ENCODE results near the gene YAP1. TPM values are rescaled to one million over a fixed set of nuclear protein-coding genes. Genes with fewer than 3 reads are reported as not detected.
"Not testable (repeated sequence)": the region's sequence is repeated elsewhere in the genome, so short reads cannot be mapped to it uniquely, and the experiment has no call there.

YAP1 gene
- total RNA-seq, 1 experiment from 2014 or later, result 49.6 TPM

GRCh38 chr11:102194990-102195389, 84.7 kb downstream of the YAP1 start:
- no peak for DNase-seq (ENCODE audit: extremely low read depth, low read depth)

DNA sequence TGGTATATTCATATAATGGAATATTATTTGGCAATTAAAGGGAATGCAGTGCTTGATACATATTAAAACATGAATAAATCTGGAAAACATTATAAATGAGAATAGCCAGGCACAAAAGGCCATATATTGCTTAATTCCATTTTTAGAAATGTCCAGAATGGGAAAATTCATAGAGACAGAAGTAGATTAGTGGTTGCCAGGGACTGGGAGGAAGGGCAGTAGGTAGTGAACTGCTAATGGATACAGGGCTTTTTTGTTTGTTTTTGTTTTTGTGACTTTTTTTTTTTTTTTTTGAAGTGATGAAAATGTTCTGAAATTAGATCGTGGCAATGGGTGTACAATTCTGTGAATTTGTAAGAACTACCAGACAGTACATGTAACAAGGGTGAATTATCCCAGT, 86.1 kb downstream of the YAP1 start:
- no peak for DNase-seq (ENCODE audit: extremely low read depth, low read depth)

DNA sequence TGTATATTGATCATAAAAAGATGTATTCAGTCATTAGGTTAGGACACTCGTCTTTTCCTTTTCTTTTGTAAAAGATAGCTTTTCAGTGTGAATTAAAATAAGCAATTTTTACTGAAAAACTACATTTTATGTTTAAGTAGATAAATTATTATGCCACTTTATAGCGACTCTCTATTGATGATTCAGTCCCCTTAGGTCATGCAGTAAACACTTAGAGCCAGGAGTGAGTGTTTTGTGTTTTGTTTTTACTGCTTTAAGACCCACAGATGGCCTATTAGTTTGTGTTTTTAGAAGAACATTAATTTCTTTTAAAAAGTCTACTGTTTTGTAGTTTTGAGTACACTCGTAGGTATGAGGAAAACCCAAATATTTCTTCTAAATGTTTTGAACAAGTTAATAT, 86.6 kb downstream of the YAP1 start:
- DNase-seq (ENCODE audit: extremely low read depth, low read depth), result no peak

GRCh38 chr11:102197670-102198139, 87.5 kb downstream of the YAP1 start:
- DNase-seq (ENCODE audit: extremely low read depth, low read depth), result no peak

DNA sequence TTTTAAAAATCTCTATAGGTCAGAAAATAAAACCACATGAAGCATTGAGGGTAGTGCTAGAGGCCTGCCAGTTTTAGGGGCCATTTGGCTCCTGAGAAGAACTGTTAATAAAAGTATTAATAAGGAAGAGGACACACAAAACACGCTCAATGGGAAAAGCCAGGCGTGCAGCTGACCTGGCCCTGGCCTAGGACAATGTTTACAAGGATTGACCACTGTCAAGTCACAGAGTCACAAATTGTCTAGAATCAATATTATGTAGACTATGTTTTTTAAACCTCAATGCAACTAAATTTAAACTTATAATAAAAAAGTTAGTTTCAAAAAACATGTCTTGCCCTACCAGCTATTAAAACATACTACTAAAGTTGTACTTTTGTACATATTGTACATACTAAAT, 89.4 kb downstream of the YAP1 start:
- no peak for DNase-seq (ENCODE audit: extremely low read depth, low read depth)

GRCh38 chr11:102200325-102200724, 90.1 kb downstream of the YAP1 start:
- DNase-seq (ENCODE audit: extremely low read depth, low read depth), result not testable (repeated sequence)

DNA sequence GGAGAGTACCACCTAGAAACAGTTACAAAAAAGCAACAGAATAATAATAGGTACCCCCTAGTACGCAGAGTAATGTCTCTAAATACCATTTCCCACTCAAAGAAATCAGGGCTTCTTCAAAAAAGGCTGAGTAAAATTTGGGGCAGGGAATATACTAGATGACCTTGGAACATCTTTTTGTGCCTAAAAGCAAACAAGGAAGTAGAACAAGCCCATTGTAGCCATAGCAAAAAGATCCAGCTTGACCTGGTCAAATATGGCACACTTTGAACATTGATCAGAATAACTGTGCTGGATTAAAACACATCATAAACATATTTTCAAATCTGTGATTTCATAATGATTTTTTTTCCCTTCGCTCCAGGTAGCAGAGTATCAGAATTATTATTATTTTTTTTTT, 91.5 kb downstream of the YAP1 start:
- DNase-seq (ENCODE audit: extremely low read depth, low read depth), result no peak

DNA sequence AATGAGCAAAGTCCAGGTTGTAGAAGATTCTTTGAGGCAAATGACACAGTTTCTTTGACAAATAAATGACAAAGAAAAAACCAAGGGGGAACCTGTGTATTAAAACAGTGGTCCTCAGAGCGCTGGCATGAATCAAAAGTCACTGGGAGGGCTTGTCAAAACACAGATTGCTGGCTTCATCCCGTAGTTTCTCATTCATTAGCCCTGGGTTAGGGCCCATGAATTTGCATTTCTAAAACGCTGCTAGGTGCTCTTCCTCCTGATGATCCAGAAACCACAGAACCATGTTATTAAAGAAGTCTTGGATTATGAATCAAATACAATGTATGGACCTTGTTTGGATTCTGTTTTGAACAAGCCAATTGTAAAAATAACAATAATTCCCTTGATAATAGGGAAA, 92.7 kb downstream of the YAP1 start:
- DNase-seq (ENCODE audit: extremely low read depth, low read depth), result no peak

DNA sequence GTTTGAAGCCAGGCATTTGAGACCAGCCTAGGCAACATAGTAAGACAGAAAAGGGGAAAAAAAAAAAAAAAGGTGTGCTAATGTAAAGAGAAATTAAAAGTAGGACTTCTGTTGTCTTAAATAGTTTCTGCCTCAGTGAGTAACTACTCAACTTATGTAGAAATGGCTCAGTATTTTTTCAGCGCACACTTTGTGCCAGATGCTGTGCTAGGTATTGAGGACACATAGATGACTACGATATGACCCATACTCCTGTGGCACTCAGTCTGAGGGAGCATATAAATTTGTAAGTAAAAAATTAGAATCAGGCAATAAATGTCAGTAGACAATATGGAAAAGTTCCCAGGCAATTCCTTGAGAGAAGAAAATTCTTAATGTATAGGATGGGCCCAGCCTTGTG, 93.9 kb downstream of the YAP1 start:
- DNase-seq (ENCODE audit: extremely low read depth, low read depth), result no peak

GRCh38 chr11:102205805-102206204, 95.6 kb downstream of the YAP1 start:
- DNase-seq (ENCODE audit: extremely low read depth, low read depth), result no peak

- no peak for DNase-seq (ENCODE audit: extremely low read depth, low read depth)
These were observed 98.6 kb downstream of the YAP1 start for GRCh38 chr11:102208835-102209234.

- DNase-seq (ENCODE audit: extremely low read depth, low read depth), result no peak
These were observed 104.4 kb downstream of the YAP1 start for GRCh38 chr11:102214623-102215022.

GRCh38 chr11:102216433-102217075, 106.3 kb downstream of the YAP1 start:
- DNase-seq (ENCODE audit: extremely low read depth, low read depth), result no peak

- no peak for DNase-seq (ENCODE audit: extremely low read depth, low read depth)
These were observed 110.7 kb downstream of the YAP1 start for GRCh38 chr11:102220728-102221467.

GRCh38 chr11:102223859-102224258, 113.6 kb downstream of the YAP1 start:
- no peak for DNase-seq (ENCODE audit: extremely low read depth, low read depth)

DNA sequence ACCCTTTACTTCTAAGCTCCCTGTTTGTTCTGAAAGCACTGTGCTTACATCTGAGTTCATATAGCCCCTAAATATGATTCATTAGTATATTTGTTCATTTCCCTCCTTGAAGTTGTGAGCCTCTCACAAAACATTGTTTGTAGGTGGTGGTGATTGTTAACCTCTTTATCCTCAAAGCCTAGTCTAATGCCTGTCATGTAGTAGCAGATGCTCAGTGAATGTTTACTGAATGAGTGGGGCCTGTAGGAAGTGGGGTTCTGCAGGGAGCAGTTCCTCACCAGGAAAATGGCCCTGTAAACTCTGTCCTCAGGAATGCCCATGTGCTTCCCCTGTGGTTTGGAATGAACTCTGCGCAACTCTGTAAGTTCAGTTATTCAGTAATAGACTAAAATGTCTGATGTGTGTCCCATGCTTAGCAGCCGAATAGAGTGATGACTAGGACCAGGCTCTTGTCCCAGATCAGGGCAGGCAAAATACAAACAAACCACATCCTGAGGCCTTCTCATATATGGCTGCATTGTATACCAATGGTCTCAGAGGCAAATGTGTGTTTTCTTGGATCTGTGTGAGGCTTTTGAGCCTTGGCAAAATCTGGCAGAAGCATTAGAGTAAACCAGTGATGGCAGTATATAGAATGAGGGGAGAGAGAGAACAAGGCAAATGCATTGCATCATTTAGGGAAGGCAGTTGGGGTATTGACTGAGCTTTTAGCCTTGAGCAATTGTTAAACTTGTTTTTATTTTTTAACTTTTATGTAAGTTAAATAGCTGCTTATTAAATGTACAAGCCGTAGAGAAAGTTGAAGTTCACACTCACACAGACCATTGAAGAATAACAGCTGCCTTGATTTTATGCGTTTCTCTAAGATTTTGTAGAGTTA, 115.7 kb downstream of the YAP1 start:
- no peak for DNase-seq (ENCODE audit: extremely low read depth, low read depth)

DNA sequence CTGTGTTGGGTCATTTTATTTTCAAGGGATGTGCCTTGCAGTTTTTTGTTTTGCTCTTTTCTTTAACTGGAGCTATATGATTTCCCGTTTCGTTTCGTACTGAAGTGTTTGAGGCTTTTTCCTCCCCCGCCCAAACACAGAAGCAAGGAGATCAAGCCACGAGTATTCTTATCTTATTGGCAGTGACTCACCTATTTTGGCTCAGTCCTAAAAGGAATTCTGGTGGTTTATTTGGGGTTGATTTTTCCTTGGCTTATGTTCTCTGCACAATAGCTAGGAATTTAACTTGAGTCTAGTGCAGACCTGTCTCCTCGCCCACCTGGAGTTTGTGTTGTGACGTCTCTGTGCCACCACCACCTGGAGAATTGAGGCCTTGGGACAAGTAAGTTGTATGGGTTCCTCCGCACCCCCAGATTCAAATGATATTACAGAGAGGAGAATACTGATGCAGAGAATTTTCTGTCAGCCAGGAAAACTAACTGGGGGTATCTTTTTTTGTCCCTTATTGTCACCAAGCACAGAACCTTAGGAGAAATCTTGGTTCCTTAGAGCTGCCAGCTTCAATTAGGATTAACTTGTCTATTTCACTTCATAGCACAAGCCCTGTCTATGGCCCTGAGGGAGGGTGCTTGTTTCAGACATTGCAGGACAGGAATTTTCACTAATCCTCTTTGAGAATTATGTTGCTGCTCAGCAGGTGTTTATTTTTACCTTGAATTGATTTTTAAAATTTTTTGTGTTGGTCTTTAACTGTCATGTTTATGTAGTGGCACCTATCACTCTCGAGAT, 116.6 kb downstream of the YAP1 start:
- no peak for DNase-seq (ENCODE audit: extremely low read depth, low read depth)

DNA sequence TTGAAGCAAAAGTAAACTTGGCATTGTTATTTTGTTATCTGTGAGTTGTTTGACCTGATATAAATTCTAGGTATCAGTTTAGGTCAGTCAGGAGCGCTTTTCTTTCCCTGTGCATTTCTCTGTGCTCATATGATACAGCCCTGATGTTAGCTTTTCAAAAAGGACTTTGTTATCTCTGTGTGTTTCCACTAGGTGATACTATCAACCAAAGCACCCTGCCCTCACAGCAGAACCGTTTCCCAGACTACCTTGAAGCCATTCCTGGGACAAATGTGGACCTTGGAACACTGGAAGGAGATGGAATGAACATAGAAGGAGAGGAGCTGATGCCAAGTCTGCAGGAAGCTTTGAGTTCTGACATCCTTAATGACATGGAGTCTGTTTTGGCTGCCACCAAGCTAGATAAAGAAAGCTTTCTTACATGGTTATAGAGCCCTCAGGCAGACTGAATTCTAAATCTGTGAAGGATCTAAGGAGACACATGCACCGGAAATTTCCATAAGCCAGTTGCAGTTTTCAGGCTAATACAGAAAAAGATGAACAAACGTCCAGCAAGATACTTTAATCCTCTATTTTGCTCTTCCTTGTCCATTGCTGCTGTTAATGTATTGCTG, 119.4 kb downstream of the YAP1 start:
- no peak for DNase-seq (ENCODE audit: extremely low read depth, low read depth)

DNA sequence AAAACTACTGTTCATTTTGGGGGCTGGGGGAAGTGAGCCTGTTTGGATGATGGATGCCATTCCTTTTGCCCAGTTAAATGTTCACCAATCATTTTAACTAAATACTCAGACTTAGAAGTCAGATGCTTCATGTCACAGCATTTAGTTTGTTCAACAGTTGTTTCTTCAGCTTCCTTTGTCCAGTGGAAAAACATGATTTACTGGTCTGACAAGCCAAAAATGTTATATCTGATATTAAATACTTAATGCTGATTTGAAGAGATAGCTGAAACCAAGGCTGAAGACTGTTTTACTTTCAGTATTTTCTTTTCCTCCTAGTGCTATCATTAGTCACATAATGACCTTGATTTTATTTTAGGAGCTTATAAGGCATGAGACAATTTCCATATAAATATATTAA, 119.9 kb downstream of the YAP1 start:
- DNase-seq (ENCODE audit: extremely low read depth, low read depth), result no peak

DNA sequence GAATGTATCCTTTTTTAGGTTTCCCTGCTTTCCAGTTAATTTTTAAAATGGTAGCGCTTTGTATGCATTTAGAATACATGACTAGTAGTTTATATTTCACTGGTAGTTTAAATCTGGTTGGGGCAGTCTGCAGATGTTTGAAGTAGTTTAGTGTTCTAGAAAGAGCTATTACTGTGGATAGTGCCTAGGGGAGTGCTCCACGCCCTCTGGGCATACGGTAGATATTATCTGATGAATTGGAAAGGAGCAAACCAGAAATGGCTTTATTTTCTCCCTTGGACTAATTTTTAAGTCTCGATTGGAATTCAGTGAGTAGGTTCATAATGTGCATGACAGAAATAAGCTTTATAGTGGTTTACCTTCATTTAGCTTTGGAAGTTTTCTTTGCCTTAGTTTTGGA, 120.7 kb downstream of the YAP1 start:
- DNase-seq (ENCODE audit: extremely low read depth, low read depth), result no peak

Measured in NCI-H460 (cell line).